H9 (cell line): Measurements from ENCODE around the gene VIM. TPM values are rescaled to one million over a fixed set of nuclear protein-coding genes. Genes with fewer than 3 reads are reported as not detected.

Experiments
- DNase-seq: peaks from one replicate; pipeline ENCODE4 v3.0.0-alpha.2; 2017
- H2AFZ ChIP-seq: one replicate; pipeline ENCODE4 v1.6.1; 2013; ENCODE audit warnings: mild to moderate bottlenecking, low read length, control low read depth, moderate library complexity
- H2AK5ac ChIP-seq: 2 replicates; pipeline ENCODE4 v1.6.1; 2013; ENCODE audit warnings: low read length, control low read depth, mixed read lengths; ENCODE audit not compliant: insufficient read length
- H2BK120ac ChIP-seq: one replicate; pipeline ENCODE4 v1.6.1; 2013; ENCODE audit warnings: low read depth, mild to moderate bottlenecking, low read length, control low read depth, inconsistent platforms; ENCODE audit not compliant: poor library complexity, severe bottlenecking
- H2BK12ac ChIP-seq: 2 replicates; pipeline ENCODE4 v1.6.1; 2013; ENCODE audit warnings: low read length, control low read depth, mixed read lengths, low read depth; ENCODE audit not compliant: insufficient read length
- H2BK15ac ChIP-seq: 2 replicates; pipeline ENCODE4 v1.6.1; 2013; ENCODE audit warnings: low read depth, low read length, control low read depth
- H2BK20ac ChIP-seq: one replicate; pipeline ENCODE4 v1.6.1; 2013; ENCODE audit warnings: low read depth, mild to moderate bottlenecking, low read length, control low read depth, inconsistent platforms; ENCODE audit not compliant: poor library complexity, severe bottlenecking
- H2BK5ac ChIP-seq: 2 replicates; pipeline ENCODE4 v1.6.1; 2013; ENCODE audit warnings: low read length, control low read depth, mixed read lengths; ENCODE audit not compliant: insufficient read length
- H3K14ac ChIP-seq: 2 replicates; pipeline ENCODE4 v1.6.1; 2013; ENCODE audit warnings: low read length, control low read depth; ENCODE audit not compliant: insufficient read depth
- H3K18ac ChIP-seq: 2 replicates; pipeline ENCODE4 v1.6.1; 2013; ENCODE audit warnings: low read depth, mild to moderate bottlenecking, mixed read lengths, low read length, control low read depth; ENCODE audit not compliant: insufficient read length
- H3K23ac ChIP-seq: 2 replicates; pipeline ENCODE4 v1.6.1; 2013; ENCODE audit warnings: low read length, control low read depth, mixed read lengths, low read depth; ENCODE audit not compliant: insufficient read length
- H3K23me2 ChIP-seq: 2 replicates; pipeline ENCODE4 v1.6.1; 2013; ENCODE audit warnings: low read depth, mild to moderate bottlenecking, mixed read lengths, low read length, control low read depth; ENCODE audit not compliant: insufficient read length, poor library complexity, severe bottlenecking
- H3K27ac ChIP-seq: 2 replicates; pipeline ENCODE4 v1.5.1; 2013; ENCODE audit warnings: low read length, control low read depth, mixed read lengths, low read depth; ENCODE audit not compliant: insufficient read length
- H3K27me3 ChIP-seq: 2 replicates; pipeline ENCODE4 v1.6.1; 2013; ENCODE audit warnings: low read length, control low read depth, inconsistent platforms; ENCODE audit not compliant: insufficient read depth
- H3K4ac ChIP-seq: 2 replicates; pipeline ENCODE4 v1.6.1; 2013; ENCODE audit warnings: low read depth, mild to moderate bottlenecking, control low read depth, inconsistent platforms, low read length, moderate library complexity
- H3K4me1 ChIP-seq: 2 replicates; pipeline ENCODE4 v1.6.1; 2013; ENCODE audit warnings: low read length, control low read depth, inconsistent platforms; ENCODE audit not compliant: insufficient read depth
- H3K4me2 ChIP-seq: 2 replicates; pipeline ENCODE4 v1.6.1; 2013; ENCODE audit warnings: low read length, control low read depth, mixed read lengths; ENCODE audit not compliant: insufficient read length, insufficient read depth
- H3K56ac ChIP-seq: 2 replicates; pipeline ENCODE4 v1.6.1; 2013; ENCODE audit warnings: low read depth, mild to moderate bottlenecking, mixed read lengths, low read length, control low read depth; ENCODE audit not compliant: insufficient read length
- H3K79me1 ChIP-seq: 2 replicates; pipeline ENCODE4 v1.6.1; 2013; ENCODE audit warnings: low read depth, mild to moderate bottlenecking, moderate library complexity, low read length, control low read depth, inconsistent platforms; ENCODE audit not compliant: insufficient read depth, poor library complexity, severe bottlenecking
- H3K79me2 ChIP-seq: 2 replicates; pipeline ENCODE4 v1.6.1; 2013; ENCODE audit warnings: low read length, control low read depth, inconsistent platforms; ENCODE audit not compliant: insufficient read depth
- H3K9ac ChIP-seq: 2 replicates; pipeline ENCODE4 v1.6.1; 2013; ENCODE audit warnings: low read length, control low read depth, mixed read lengths; ENCODE audit not compliant: insufficient read length; ENCODE audit errors: extremely low read depth
- H3K9me3 ChIP-seq: one replicate; pipeline ENCODE4 v1.6.1; 2013; ENCODE audit warnings: low read depth, low read length, inconsistent platforms; ENCODE audit not compliant: control insufficient read depth
- H3T11ph ChIP-seq: one replicate; pipeline ENCODE4 v1.6.1; 2013; ENCODE audit warnings: mild to moderate bottlenecking, low read length, control low read depth, inconsistent platforms
- H4K20me1 ChIP-seq: one replicate; pipeline ENCODE4 v1.6.1; 2013; ENCODE audit not compliant: control insufficient read depth, insufficient read length, insufficient read depth
- H4K5ac ChIP-seq: 2 replicates; pipeline ENCODE4 v1.6.1; 2013; ENCODE audit warnings: low read depth, mild to moderate bottlenecking, mixed read lengths, low read length, control low read depth; ENCODE audit not compliant: insufficient read length
- H4K8ac ChIP-seq: replicated peaks from 2 replicates; pipeline ENCODE4 v1.6.1; 2013; ENCODE audit warnings: low read length, control low read depth, mixed read lengths, low read depth; ENCODE audit not compliant: insufficient read length
- H4K91ac ChIP-seq: 2 replicates; pipeline ENCODE4 v1.6.1; 2013; ENCODE audit warnings: low read depth, mild to moderate bottlenecking, moderate library complexity, mixed read lengths, low read length, control low read depth; ENCODE audit not compliant: insufficient read length
- H3K27ac Mint-ChIP-seq, 3 experiments: 2 replicates in 2 of 3; 3 replicates in 1 of 3; pipeline ENCODE4 v1.8.0; 2020 to 2021; ENCODE audit warnings: mixed read lengths in 3 of 3, mild to moderate bottlenecking in 1 of 3, moderate library complexity in 1 of 3
- H3K27me3 Mint-ChIP-seq: 2 replicates; pipeline ENCODE4 v1.8.0; 2021; ENCODE audit warnings: low read depth, mild to moderate bottlenecking, moderate library complexity, mixed read lengths
- H3K36me3 Mint-ChIP-seq, 3 experiments: 2 replicates in 2 of 3; 3 replicates in 1 of 3; pipeline ENCODE4 v1.8.0; 2020 to 2021; ENCODE audit warnings: low read depth in 3 of 3, mixed read lengths in 3 of 3; ENCODE audit not compliant: insufficient read depth in 1 of 3
- H3K4me1 Mint-ChIP-seq, 2 experiments: 2 replicates each; pipeline ENCODE4 v1.8.0; 2020; ENCODE audit warnings: mixed read lengths in 2 of 2
- H3K4me3 Mint-ChIP-seq, 2 experiments: 2 replicates in 1 of 2; 3 replicates in 1 of 2; pipeline ENCODE4 v1.8.0; 2020 to 2021; ENCODE audit warnings: mild to moderate bottlenecking in 2 of 2, mixed read lengths in 2 of 2, moderate library complexity in 1 of 2
- H3K9me3 Mint-ChIP-seq, 2 experiments: 2 replicates in 1 of 2; 3 replicates in 1 of 2; pipeline ENCODE4 v1.8.0; 2020; ENCODE audit warnings: mild to moderate bottlenecking in 2 of 2, mixed read lengths in 2 of 2, moderate library complexity in 1 of 2
- WGBS: extraction: QIAGEN DNeasy Blood & Tissue Kit; methylation state at CpG from one replicate; pipeline ENCODE4 v1.1.7; 2013; ENCODE audit warnings: missing lambda C conversion rate, low lambda C conversion rate, mixed read lengths; ENCODE audit not compliant: insufficient read length; ENCODE audit errors: extremely low coverage; 5-methylcytosine and 5-hydroxymethylcytosine counted together
- total RNA-seq: library from RNA; stranded (reverse); gene quantifications from 2 replicates; pipeline ENCODE4 v1.2.1, GENCODE V29; 2021
- TF ChIP-seq, protein P1 (sequence below): fragments of 200-600 bp; sonication (generic); conservative IDR thresholded peaks from 3 replicates; pipeline ENCODE4 v1.8.0; 2021; ENCODE audit warnings: antibody characterized with exemption, mild to moderate bottlenecking

VIM gene
- total RNA-seq, 1 experiment from 2014 or later = 232 TPM

DNA sequence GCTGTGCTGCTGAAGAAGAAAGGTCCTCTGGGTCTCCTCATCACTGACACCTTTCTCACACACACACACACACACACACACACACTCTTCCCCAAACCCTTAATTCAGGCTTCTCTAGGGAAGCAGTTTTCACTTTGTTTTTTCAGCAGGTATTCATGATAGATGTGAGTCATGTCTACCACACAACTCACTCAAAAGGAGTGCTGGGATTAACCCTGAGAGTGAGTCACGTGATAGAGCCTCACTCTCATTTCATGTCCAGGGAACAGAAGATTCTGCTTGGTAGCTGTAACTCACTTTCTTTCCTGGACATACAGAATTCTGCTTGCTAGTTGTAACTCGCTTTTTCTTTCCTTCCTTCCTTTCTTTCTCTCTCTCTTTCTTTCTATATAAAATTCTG lies 45.4 kb downstream of the VIM start:
- Histone ChIP-seq H2AFZ (no peak overlapping the region), H2AK5ac (no peak overlapping the region), H3K79me2 (no peaks in the 10 kb centered on the region), H3K56ac (no peak overlapping the region), H3K4me2 (no peak overlapping the region), H3K4ac (no peak overlapping the region), H3K9me3 (no peaks in the 10 kb centered on the region), H3K27me3 (no peaks in the 10 kb centered on the region), H4K91ac (no peak overlapping the region), H4K5ac (no peak overlapping the region), H3K4me1 (no peaks in the 10 kb centered on the region), H2BK15ac (no peak overlapping the region), H4K8ac (no peak overlapping the region), H4K20me1 (no peaks in the 10 kb centered on the region), H2BK12ac (no peak overlapping the region), H3T11ph (no peak overlapping the region), H3K23me2 (no peaks in the 10 kb centered on the region), H2BK20ac (no peak overlapping the region), H3K18ac (no peak overlapping the region), H3K27ac (no peak overlapping the region), H3K23ac (no peak overlapping the region), H3K79me1 (no peaks in the 10 kb centered on the region), H2BK120ac (no peak overlapping the region), H2BK5ac (no peak overlapping the region), H3K14ac (no peak overlapping the region), H3K9ac (no peak overlapping the region)
- no peak overlapping the region for H3K27ac Mint-ChIP-seq
- H3K27me3 Mint-ChIP-seq = peaks cover 2% of the 10 kb centered on the region; the same call in 1 of the 2 replicates
- H3K9me3 Mint-ChIP-seq = peaks cover 22 to 27% of the 10 kb centered on the region in 2 experiments
- WGBS = no CpG with 5 or more reads among the region's 2 CpGs
- TF ChIP-seq, protein P1, sequence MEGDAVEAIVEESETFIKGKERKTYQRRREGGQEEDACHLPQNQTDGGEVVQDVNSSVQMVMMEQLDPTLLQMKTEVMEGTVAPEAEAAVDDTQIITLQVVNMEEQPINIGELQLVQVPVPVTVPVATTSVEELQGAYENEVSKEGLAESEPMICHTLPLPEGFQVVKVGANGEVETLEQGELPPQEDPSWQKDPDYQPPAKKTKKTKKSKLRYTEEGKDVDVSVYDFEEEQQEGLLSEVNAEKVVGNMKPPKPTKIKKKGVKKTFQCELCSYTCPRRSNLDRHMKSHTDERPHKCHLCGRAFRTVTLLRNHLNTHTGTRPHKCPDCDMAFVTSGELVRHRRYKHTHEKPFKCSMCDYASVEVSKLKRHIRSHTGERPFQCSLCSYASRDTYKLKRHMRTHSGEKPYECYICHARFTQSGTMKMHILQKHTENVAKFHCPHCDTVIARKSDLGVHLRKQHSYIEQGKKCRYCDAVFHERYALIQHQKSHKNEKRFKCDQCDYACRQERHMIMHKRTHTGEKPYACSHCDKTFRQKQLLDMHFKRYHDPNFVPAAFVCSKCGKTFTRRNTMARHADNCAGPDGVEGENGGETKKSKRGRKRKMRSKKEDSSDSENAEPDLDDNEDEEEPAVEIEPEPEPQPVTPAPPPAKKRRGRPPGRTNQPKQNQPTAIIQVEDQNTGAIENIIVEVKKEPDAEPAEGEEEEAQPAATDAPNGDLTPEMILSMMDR = no peak
- no peak overlapping the region for H3K4me3 Mint-ChIP-seq
- no peak for DNase-seq
- H3K36me3 Mint-ChIP-seq = peaks cover 4 to 21% (median 9%) of the 10 kb centered on the region in 3 experiments
- H3K4me1 Mint-ChIP-seq = no peaks in the 10 kb centered on the region
